GM18868 (cell line): ENCODE data around the gene EHD2.
"Not testable (repeated sequence)": the region's sequence is repeated elsewhere in the genome, so short reads cannot be mapped to it uniquely, and the experiment has no call there.

Experiments
- ATAC-seq: cut with Tn5 transposase; IDR thresholded peaks from one replicate; pipeline ENCODE4 v1.9.1; 2021; ENCODE audit warnings: mild to moderate bottlenecking, moderate library complexity; ENCODE audit not compliant: unreplicated experiment

EHD2 gene

GRCh38 chr19:47745010-47745901, 32.0 kb downstream of the EHD2 start, which contains the start of gene NOP53:
TSS of gene NOP53 (plus strand) at chr19:47745546. CDS start at chr19:47745560, 14 bp downstream.
- ATAC-seq: peak; percentile 68

- ATAC-seq: not testable (repeated sequence)
Measured at GRCh38 chr19:47746129-47746528, 32.9 kb downstream of the EHD2 start.

DNA sequence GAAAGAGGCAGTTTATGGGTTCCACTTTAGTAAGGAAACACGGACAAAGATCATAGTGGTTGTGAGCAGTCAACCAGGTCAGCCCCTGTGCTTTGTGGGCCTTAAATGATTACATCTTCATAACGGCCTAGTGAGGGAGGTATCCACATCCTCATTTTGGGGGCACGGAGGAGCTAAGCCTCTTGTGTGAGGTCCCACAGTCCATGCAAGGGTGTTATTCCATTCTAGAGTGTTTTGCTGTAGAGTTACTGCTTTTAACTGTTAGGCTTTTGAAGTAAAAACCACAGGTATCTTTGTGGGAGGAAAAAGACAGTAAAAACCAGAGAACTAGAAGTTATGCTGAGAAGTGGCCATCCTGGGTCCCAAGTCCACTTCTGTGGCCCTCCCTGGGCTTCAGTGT, 36.1 kb downstream of the EHD2 start:
- ATAC-seq: no peak

DNA sequence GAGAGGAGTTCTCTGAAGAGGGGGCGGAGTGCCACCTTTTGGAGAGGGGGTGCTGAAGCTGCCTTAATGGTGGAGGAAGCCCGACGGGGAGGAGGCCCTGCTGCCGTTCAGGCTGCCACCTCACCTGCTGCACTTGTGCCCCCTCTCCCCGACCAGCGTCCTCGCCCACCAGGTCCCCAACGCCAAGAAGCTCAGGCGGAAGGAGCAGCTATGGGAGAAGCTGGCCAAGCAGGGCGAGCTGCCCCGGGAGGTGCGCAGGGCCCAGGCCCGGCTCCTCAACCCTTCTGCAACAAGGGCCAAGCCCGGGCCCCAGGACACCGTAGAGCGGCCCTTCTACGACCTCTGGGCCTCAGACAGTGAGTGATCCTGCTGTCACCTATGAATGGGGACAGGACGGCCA, 37.5 kb downstream of the EHD2 start:
- ATAC-seq: no peak

- ATAC-seq: no peak
Measured at GRCh38 chr19:47752440-47753211, 39.4 kb downstream of the EHD2 start.

GRCh38 chr19:47754206-47755064, 41.2 kb downstream of the EHD2 start:
- no peak for ATAC-seq

GRCh38 chr19:47755065-47755761, 42.0 kb downstream of the EHD2 start:
- ATAC-seq: no peak

GRCh38 chr19:47755762-47756626, 42.8 kb downstream of the EHD2 start:
- no peak for ATAC-seq

- no peak for ATAC-seq
Measured at GRCh38 chr19:47756627-47756929, 43.4 kb downstream of the EHD2 start.

- no peak for ATAC-seq
Measured at GRCh38 chr19:47756953-47757608, 43.9 kb downstream of the EHD2 start.

DNA sequence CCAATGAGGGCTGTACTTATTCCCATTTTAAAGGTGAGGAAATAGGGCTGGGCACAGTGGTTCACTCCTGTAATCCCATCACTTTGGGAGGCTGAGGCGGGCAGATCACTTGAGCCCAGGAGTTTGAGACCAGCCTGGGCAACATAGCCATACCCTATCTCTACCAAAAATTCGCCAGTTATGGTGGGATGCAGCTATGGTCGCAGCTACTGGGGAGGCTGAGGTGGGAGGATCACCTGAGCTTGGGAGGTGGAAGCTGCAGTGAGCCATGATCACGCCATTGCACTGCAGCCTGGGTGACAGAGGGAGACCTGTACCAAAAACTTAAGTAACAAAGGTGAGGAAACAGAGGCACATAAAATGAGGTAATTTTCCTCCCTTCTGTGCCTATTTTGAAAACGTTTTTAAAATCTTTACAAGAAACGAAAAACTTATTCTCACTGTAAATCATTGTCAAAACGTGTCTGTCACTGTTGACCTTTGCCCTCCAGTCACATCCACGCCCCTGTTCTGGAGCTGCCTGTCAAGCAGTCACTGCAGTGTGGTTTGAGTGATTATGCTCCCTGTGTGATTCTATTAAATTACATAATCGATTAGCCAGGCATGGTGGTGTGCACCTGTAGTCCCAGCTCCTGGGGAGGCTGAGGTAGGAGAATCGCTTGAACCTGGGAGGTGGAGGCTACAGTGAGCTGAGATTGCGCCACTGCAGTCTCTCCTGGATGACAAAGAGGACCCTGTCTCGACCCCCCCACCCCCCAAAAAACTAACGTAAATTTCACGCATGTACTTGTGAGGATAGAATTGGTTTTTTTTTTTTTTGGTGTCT, 44.6 kb downstream of the EHD2 start:
- no peak for ATAC-seq

GRCh38 chr19:47758443-47758804, 45.2 kb downstream of the EHD2 start:
- no peak for ATAC-seq

DNA sequence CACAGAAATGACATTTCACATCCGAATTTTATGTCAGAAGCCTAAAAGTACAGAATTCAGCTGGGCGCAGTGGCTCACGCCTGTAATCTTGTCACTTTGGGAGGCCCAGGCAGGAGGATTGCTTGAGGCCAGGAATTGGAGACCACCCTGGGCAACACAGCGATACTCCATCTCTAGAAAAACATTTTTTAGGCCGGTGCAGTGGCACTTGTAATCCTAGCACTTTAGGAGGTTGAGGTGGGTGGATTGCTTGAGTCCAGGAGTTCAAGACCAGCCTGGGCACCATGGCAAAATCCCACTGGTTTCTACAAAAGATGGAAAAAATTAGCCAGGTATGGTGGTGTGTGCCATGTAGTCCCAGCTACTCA, 47.4 kb downstream of the EHD2 start:
- ATAC-seq: no peak

- ATAC-seq: no peak
Measured at GRCh38 chr19:47761566-47761965, 48.3 kb downstream of the EHD2 start.

- ATAC-seq: no peak
Measured at GRCh38 chr19:47762151-47762550, 48.9 kb downstream of the EHD2 start.

DNA sequence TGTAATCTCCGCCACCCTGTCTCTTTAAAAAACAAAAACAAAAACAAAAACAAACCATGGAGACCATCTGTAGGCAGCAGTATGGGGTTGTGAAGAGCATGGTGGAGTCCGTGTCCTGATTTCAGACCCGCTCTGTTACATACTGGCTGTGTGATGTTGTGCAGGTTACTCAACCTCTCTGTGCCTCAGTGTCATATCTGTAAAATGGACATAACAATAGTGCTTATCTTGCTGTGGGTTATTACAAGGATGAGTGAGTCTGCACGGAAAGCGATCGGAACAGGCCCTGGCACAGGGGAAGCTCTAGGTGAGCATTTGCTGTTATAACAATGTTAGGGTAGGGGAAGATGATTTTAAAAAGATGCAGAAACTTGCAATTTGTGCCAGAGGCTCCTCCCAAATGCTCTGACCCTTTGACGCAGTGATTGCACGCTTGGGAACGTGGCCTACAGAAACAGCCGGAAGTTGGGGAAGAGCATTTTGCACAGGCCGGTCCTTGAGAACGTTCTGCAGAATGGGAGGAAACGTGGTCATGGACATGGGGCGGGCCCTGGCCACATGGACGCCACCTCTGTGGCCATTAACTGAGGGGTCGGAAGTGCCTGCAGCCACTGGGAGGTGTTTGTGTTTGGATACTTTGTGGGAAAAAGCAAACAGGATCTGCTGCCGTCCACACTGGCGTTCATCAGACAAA, 49.5 kb downstream of the EHD2 start:
- no peak for ATAC-seq

- not testable (repeated sequence) for ATAC-seq
Measured at GRCh38 chr19:47764705-47765104, 51.5 kb downstream of the EHD2 start.
